ENCODE results near the gene SH3BP1.
"Not testable (repeated sequence)": the region's sequence is repeated elsewhere in the genome, so short reads cannot be mapped to it uniquely, and the experiment has no call there.

DNA sequence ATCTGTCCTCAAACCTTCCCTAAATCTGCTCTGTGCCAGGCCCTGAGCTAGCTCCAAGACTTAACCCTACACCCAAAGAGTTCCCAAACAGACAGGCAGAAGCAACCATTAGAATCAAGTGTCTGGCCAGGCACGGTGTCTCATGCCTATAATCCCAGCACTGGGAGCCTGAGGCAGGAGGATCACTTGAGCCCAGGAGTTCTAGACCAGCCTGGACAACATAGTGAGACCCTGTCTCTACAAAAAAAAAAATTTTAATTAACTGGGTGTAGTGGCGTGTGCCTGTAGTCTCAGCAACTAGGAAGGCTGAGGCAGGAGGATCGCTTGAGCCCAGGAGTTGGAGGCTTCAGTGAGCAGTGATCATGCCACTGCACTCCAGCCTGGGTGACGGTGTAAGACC lies 17.1 kb downstream of the SH3BP1 start:
- TF ChIP-seq POLR2A (IDR thresholded peaks at IDR 0.05), result not testable (repeated sequence)
- TF ChIP-seq, protein P1, sequence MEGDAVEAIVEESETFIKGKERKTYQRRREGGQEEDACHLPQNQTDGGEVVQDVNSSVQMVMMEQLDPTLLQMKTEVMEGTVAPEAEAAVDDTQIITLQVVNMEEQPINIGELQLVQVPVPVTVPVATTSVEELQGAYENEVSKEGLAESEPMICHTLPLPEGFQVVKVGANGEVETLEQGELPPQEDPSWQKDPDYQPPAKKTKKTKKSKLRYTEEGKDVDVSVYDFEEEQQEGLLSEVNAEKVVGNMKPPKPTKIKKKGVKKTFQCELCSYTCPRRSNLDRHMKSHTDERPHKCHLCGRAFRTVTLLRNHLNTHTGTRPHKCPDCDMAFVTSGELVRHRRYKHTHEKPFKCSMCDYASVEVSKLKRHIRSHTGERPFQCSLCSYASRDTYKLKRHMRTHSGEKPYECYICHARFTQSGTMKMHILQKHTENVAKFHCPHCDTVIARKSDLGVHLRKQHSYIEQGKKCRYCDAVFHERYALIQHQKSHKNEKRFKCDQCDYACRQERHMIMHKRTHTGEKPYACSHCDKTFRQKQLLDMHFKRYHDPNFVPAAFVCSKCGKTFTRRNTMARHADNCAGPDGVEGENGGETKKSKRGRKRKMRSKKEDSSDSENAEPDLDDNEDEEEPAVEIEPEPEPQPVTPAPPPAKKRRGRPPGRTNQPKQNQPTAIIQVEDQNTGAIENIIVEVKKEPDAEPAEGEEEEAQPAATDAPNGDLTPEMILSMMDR (IDR thresholded peaks at IDR 0.05), result not testable (repeated sequence)

All from right lobe of liver (tissue), 4 donors.